Transverse colon (tissue), 4 donors: ENCODE data around the gene FOXP4. TPM values are rescaled to one million over a fixed set of nuclear protein-coding genes. Genes with fewer than 3 reads are reported as not detected.

Experiments used
- DNase-seq: peaks from one replicate; pipeline ENCODE4 v3.0.0-alpha.2; 2019
- H3K27ac ChIP-seq, 4 donors: fragments of 200-600 bp; sonication (generic); 2 replicates each; pipeline ENCODE4 v1.5.1; 2016 to 2018; ENCODE audit warnings: inconsistent platforms in 4 of 4
- H3K27me3 ChIP-seq: fragments of 200-600 bp; sonication (generic); 2 replicates; pipeline ENCODE4 v1.5.1; 2017; ENCODE audit warnings: inconsistent platforms
- H3K36me3 ChIP-seq, 4 donors: fragments of 200-600 bp; sonication (generic); 2 replicates each; pipeline ENCODE4 v1.5.1; 2017 to 2019; ENCODE audit warnings: inconsistent platforms in 4 of 4
- H3K4me1 ChIP-seq, 4 donors: fragments of 200-600 bp; sonication (generic); 2 replicates each; pipeline ENCODE4 v1.5.1; 2017 to 2020; ENCODE audit warnings: inconsistent platforms in 4 of 4
- H3K4me3 ChIP-seq, 4 donors: fragments of 200-600 bp; sonication (generic); 1 replicate in 1 of 4; 2 replicates in 3 of 4; pipeline versions ENCODE4 v1.5.1 to v1.6.1; 2017 to 2019; ENCODE audit warnings: inconsistent platforms in 4 of 4
- H3K9me3 ChIP-seq, 2 donors: fragments of 200-600 bp; sonication (generic); 2 replicates each; pipeline ENCODE4 v1.5.1; 2017 to 2019; ENCODE audit warnings: inconsistent platforms in 2 of 2
- EP300 ChIP-seq: sonication (generic); formaldehyde crosslinking; IDR thresholded peaks from one replicate; pipeline ENCODE4 v1.6.1; 2017; ENCODE audit warnings: antibody characterized with exemption, low read depth
- POLR2A ChIP-seq: fragments of 450-650 bp; IDR thresholded peaks from one replicate; pipeline ENCODE4 v1.6.1; 2016; ENCODE audit warnings: antibody characterized with exemption, mild to moderate bottlenecking, moderate library complexity
- POLR2AphosphoS5 ChIP-seq, 3 donors: sonication (generic); formaldehyde crosslinking; IDR thresholded peaks; one replicate each; pipeline ENCODE4 v1.6.1; 2016; ENCODE audit warnings: antibody characterized with exemption in 3 of 3
- WGBS, 2 donors: methylation state at CpG; one replicate each; pipeline ENCODE4 v1.1.5; 2018; ENCODE audit warnings: low coverage in 1 of 2; 5-methylcytosine and 5-hydroxymethylcytosine counted together
- in situ Hi-C, 4 donors: fragments of 200-750 bp; cut with MboI; loops; one replicate each; pipeline versions ENCODE4 v1.15.0 to v1.15.1; 2017; ENCODE audit warnings: low sequenced_read_pairs in 3 of 4, low pct_ligation_motif_present in 1 of 4, low pct_unique_long_range_greater_than_20kb in 1 of 4
- intact Hi-C: fragments of 100-400 bp; cut with DNase I; formaldehyde crosslinking; loops from one replicate; pipeline ENCODE4 v1.15.1; 2023; ENCODE audit warnings: low total_unique reads
- total RNA-seq, 4 donors: library from RNA; depleted of rRNA; stranded (reverse); fragments of >200 nt; gene quantifications; one replicate each; pipeline ENCODE4 v1.1.0, GENCODE V29; 2016
- TF ChIP-seq, protein P1 (sequence below), 5 experiments: fragments of 200-600 bp in 3 of 5; fragments of 450-650 bp in 2 of 5; sonication (generic) in 3 of 5; IDR thresholded peaks; 1 replicate in 2 of 5; 2 replicates in 3 of 5; pipeline ENCODE4 v1.5.1; 2016 to 2017; ENCODE audit warnings: antibody characterized with exemption in 5 of 5, inconsistent platforms in 3 of 5, mild to moderate bottlenecking in 2 of 5, moderate library complexity in 1 of 5

FOXP4 gene
- total RNA-seq, 4 donors from 2014 or later: 13.8 to 45.6 (median 17.2) TPM

DNA sequence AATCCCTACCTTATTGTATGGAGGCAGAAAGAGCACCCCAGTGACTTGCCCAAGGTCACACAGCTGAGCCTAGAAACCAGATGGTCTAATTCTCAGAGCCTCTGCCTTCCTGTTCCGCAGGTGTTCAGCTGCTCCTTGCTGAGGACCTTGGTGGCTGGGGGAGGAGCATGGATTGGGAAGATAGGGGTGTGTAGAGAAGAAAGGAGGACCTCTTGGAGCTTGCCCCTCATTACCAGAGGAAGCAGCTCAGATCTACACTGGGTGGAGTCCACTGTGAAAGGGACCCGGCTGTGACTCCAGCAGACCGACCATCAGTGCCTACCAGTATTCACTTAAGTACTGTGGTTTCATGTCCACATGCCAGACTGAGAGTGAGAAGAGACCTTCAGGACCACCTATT is 15.2 kb downstream of the FOXP4 start:
- WGBS, 2 donors: 79 to 90% methylated on average over 2 to 3 of the region's 3 CpGs
- H3K27me3 ChIP-seq: no peaks in the 10 kb centered on the region
- DNase-seq: no peak
- TF ChIP-seq, protein P1, sequence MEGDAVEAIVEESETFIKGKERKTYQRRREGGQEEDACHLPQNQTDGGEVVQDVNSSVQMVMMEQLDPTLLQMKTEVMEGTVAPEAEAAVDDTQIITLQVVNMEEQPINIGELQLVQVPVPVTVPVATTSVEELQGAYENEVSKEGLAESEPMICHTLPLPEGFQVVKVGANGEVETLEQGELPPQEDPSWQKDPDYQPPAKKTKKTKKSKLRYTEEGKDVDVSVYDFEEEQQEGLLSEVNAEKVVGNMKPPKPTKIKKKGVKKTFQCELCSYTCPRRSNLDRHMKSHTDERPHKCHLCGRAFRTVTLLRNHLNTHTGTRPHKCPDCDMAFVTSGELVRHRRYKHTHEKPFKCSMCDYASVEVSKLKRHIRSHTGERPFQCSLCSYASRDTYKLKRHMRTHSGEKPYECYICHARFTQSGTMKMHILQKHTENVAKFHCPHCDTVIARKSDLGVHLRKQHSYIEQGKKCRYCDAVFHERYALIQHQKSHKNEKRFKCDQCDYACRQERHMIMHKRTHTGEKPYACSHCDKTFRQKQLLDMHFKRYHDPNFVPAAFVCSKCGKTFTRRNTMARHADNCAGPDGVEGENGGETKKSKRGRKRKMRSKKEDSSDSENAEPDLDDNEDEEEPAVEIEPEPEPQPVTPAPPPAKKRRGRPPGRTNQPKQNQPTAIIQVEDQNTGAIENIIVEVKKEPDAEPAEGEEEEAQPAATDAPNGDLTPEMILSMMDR (IDR thresholded peaks at IDR 0.05): no peak
- no peak for TF ChIP-seq POLR2A
- TF ChIP-seq POLR2AphosphoS5 (IDR thresholded peaks at IDR 0.05): no peak
- TF ChIP-seq EP300: no peak
- in situ Hi-C loops (no loop called here), intact Hi-C loops (no loop called here)
- no peaks in the 10 kb centered on the region for H3K9me3 ChIP-seq
- no peak overlapping the region for H3K27ac ChIP-seq
- H3K4me3 ChIP-seq: no peak overlapping the region
- peaks cover 0 to 6% (median 2%) of the 10 kb centered on the region in 4 donors for H3K36me3 ChIP-seq
- H3K4me1 ChIP-seq: peaks cover 0 to 20% (median 13%) of the 10 kb centered on the region in 4 donors

DNA sequence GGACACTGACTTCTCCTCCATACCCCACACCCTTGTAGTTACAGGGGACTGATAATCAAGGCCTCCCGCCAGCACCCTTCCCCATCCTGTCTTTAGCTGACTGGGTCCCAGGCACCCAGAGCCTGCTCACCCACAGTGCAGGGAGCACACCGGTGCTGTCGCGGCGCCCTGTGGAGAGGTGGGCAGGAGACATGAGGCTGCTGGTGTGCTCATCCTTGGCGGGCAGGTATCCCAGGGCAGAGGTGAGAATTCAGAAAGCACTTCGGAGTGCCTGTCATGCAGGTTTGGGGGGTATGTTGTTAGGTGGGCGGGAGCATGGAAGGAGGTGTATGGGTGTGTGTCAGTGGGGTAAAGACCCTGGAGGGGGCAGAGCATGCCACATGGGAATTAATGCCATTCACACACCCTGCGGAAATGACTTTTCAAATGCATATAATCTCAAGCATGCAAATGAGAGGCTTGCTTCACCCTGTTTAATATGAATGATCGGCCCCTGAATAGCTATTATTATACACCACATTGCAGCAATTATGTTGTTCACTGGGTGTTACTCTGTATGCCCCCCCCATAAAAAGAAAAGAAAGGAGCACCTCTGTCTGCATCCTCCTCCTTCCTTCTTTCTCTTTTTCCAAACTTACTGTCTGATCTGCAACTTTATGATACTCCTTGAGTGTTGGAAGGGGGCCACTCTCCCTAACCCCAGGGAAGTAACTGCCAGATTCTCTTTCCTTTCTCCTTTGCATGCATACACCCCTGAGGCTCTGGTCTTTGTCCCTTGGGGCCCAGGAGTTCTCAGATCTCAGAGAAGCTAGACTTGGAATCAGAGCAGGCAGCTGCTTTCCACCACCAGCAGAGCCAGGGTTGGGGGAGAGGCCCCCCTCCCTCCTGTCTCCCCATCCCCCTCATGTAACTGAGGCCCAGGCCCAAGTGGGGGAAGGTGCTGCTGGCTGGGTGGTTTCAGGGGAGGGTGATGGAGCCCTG is 16.0 kb downstream of the FOXP4 start:
- TF ChIP-seq EP300 (no peak), POLR2A (no peak), POLR2AphosphoS5 (IDR thresholded peaks at IDR 0.05) (no peak)
- TF ChIP-seq, protein P1 (IDR thresholded peaks at IDR 0.05): no peak
- in situ Hi-C loops (no loop called here), intact Hi-C loops (no loop called here)
- Histone ChIP-seq H3K27me3 (no peaks in the 10 kb centered on the region), H3K9me3 (no peaks in the 10 kb centered on the region), H3K4me1 (peaks cover 0 to 20% (median 13%) of the 10 kb centered on the region in 4 donors), H3K36me3 (peaks cover 0 to 8% (median 2%) of the 10 kb centered on the region in 4 donors), H3K27ac (no peak overlapping the region), H3K4me3 (no peak overlapping the region)
- no peak for DNase-seq
- 90 to 98% methylated on average over 3 to 10 of the region's 10 CpGs for WGBS, 2 donors

DNA sequence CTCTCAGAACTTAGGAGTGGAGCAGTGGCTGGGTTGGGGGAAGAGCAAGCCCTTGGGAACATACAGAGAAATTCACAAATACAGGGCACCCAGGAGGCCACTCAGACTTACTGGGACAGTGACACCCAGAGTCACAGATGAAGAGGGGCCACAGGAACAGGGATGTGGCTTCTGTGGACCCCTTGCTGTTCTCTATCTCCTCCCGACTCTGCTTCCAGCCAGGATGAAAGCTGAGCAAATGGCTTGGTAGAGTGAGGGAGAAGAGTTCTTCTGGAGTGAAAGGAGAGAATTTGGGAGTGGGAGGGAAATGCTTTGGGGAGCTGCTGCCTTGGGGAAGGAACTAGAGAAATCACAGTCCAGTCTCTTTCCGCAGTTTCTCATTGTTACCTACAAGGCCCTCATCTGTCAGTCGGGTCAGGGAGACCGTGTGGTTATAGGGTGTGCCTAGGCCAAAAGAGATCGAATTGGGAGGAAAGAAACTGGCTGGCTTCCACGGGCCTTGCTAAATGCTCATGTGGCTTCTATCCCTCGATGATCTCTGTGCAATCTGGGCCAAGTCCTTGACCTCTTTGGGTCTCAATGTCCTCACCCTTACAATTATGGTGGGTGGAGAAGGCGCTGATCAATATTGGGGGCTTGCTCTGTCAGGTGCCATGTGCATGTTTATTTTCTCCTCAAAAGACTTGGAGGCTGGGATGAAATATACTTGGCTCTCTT is 17.0 kb downstream of the FOXP4 start:
- 75 to 100% methylated on average over 1 to 8 of the region's 8 CpGs for WGBS, 2 donors
- Histone ChIP-seq H3K27ac (no peak overlapping the region), H3K27me3 (no peaks in the 10 kb centered on the region), H3K4me1 (peaks cover 0 to 29% (median 16%) of the 10 kb centered on the region in 4 donors), H3K9me3 (no peaks in the 10 kb centered on the region), H3K4me3 (no peak overlapping the region), H3K36me3 (peaks cover 0 to 8% (median 2%) of the 10 kb centered on the region in 4 donors)
- TF ChIP-seq EP300 (no peak), POLR2AphosphoS5 (IDR thresholded peaks at IDR 0.05) (no peak), POLR2A (no peak)
- TF ChIP-seq, protein P1 (IDR thresholded peaks at IDR 0.05): no peak
- in situ Hi-C loops (no loop called here), intact Hi-C loops (no loop called here)
- DNase-seq: no peak
